IMR-90 (cell line): ENCODE results near the gene FRG2.
"Not testable (repeated sequence)": the region's sequence is repeated elsewhere in the genome, so short reads cannot be mapped to it uniquely, and the experiment has no call there.

Experiments used
- CTCF ChIP-seq: conservative IDR thresholded peaks from 2 replicates; pipeline ENCODE4 v1.5.1; 2012; ENCODE audit warnings: mild to moderate bottlenecking, low read depth, low read length, improper control_type of control experiment
- POLR2A ChIP-seq: IDR thresholded peaks from 2 replicates; pipeline ENCODE4 v1.6.1; 2012; ENCODE audit warnings: mild to moderate bottlenecking, low read depth, low read length
- RAD21 ChIP-seq: IDR thresholded peaks from 2 replicates; pipeline ENCODE4 v1.6.1; 2012; ENCODE audit warnings: low read length, improper control_type of control experiment

DNA sequence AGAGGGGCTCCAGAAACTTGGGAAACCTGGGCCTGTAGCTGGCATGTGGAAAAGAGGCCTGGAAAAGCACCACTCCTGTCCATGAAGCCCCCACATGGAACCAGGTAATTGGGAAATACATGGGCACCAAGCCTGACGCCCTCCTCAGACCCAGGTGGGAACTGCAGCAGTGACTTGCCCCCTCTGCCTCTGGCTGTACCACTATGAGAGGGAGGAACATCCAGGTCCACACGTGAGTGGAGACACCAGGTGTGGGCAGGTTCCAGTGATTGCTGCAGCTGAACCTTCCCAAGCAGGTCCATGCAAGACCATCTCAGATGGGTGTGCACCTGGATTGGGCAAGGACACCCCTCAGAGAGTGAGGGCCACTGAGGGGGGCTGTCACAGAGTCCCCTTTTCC is 46.8 kb downstream of the FRG2 start:
- TF ChIP-seq RAD21, CTCF, POLR2A: not testable (repeated sequence)
